ENCODE measurements around the gene CNPY1. TPM values are rescaled to one million over a fixed set of nuclear protein-coding genes. Genes with fewer than 3 reads are reported as not detected.

The CNPY1 gene
- total and polyA plus RNA-seq, 9 donors = 0.05 TPM; not detected in 8

DNA sequence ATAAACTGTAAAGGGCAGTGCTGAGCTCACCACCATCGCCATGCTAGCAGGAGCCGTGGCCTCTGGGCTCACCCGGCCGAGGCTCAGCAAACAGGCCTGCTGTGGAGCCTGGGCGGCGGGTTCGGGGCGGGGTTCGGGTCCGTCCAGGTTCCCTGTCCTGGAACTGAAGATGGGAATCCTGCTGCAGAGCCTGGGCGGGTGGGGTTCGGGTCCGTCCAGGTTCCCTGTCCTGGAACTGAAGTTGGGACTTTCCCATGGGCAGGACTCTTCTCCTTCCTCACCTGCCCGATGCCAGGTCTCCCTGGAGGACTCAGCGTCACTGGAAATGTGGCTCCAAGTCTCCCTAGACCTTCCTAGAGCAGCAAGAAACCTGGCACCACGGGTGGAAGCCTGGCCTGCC lies 51.8 kb downstream of the CNPY1 start:
- no peak for DNase-seq
- H3K4me3 ChIP-seq = no peak overlapping the region
- no peaks in the 10 kb centered on the region for H3K9me3 ChIP-seq
- no peaks in the 10 kb centered on the region for H3K36me3 ChIP-seq
- H3K27me3 ChIP-seq = no peaks in the 10 kb centered on the region
- H3K27ac ChIP-seq = no peak overlapping the region
- peaks cover 4% of the 10 kb centered on the region for H3K4me1 ChIP-seq (ENCODE audit: insufficient read depth)
- TF ChIP-seq EP300 (IDR thresholded peaks at IDR 0.05) (no peak), POLR2A (IDR thresholded peaks at IDR 0.05) (no peak)
- TF ChIP-seq, protein P1, sequence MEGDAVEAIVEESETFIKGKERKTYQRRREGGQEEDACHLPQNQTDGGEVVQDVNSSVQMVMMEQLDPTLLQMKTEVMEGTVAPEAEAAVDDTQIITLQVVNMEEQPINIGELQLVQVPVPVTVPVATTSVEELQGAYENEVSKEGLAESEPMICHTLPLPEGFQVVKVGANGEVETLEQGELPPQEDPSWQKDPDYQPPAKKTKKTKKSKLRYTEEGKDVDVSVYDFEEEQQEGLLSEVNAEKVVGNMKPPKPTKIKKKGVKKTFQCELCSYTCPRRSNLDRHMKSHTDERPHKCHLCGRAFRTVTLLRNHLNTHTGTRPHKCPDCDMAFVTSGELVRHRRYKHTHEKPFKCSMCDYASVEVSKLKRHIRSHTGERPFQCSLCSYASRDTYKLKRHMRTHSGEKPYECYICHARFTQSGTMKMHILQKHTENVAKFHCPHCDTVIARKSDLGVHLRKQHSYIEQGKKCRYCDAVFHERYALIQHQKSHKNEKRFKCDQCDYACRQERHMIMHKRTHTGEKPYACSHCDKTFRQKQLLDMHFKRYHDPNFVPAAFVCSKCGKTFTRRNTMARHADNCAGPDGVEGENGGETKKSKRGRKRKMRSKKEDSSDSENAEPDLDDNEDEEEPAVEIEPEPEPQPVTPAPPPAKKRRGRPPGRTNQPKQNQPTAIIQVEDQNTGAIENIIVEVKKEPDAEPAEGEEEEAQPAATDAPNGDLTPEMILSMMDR (IDR thresholded peaks at IDR 0.05) = no peak
- intact Hi-C loops (cut with DNase I) = no loop called here
- 87 to 92% (median 87%) methylated on average over 16 of the region's 16 CpGs for WGBS, 3 donors

DNA sequence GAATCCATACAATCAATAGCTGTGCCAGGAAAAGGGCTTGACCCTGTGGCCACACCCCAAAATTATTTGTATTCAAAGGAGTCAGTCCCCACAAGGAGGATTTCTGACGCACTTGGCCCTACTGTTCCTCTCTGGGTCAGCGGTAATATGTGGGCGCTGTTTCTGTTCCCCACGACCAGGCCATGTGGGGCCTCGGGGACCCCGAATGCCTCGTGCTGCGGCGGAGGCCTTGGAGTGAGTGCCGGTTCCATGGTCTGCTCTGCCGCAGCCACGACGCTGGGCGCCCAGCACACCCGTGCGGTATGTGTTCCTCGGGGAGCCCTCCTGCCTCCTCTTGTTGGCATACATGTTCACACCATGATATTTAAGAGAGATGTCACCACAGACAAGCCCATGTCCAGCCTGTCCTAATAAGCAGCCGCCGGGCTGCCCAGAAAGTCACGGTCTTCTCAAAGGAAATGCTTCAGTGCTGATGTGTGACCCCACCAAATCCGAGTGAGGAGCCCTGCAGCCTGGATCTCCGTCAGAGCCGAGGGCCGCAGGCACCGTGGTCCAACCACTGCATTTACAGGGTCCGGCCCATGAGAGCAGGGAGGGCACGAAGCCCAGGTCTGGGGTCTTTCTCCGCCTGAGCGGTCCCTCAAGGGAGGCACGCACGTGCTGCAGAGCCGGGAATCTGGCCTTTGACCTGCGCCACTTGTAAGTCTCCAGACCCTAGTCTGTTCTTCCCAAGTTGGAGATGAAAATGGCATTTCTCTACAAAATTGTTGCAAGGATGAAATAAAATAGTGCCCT lies 52.4 kb downstream of the CNPY1 start:
- 81 to 85% (median 84%) methylated on average over 33 of the region's 33 CpGs for WGBS, 3 donors
- intact Hi-C loops (cut with DNase I) = no loop called here
- no peak for DNase-seq
- Histone ChIP-seq H3K27ac (no peak overlapping the region), H3K36me3 (no peaks in the 10 kb centered on the region), H3K27me3 (no peaks in the 10 kb centered on the region), H3K4me3 (no peak overlapping the region), H3K4me1 (ENCODE audit: insufficient read depth) (peaks cover 4% of the 10 kb centered on the region), H3K9me3 (no peaks in the 10 kb centered on the region)
- TF ChIP-seq POLR2A (IDR thresholded peaks at IDR 0.05) = no peak
- TF ChIP-seq EP300 (IDR thresholded peaks at IDR 0.05) = no peak
- TF ChIP-seq, protein P1 (IDR thresholded peaks at IDR 0.05) = no peak

DNA sequence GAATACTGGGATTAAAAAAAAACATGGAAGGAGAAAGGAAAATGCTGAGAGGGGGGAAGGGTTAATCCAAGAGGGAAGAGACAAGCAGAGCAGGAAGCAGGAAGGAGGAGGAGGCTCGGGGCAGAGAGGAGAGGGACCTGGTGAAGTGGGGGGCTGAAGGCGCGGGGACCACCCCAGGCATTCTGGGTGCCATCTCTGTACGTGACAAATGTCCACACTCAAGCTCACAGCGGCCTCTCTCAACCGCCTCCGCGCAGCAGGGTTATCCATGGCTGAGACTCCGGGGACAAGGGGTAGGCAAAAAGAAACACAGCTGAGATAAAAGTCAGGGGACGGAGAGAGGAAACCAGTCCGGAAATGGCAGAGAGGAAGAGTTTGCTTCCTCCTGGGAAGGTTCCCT lies 54.5 kb downstream of the CNPY1 start:
- no peak for TF ChIP-seq EP300 (IDR thresholded peaks at IDR 0.05)
- TF ChIP-seq, protein P1 (IDR thresholded peaks at IDR 0.05) = no peak
- no peak for TF ChIP-seq POLR2A (IDR thresholded peaks at IDR 0.05)
- intact Hi-C loops (cut with DNase I) = no loop called here
- no peak overlapping the region for H3K4me3 ChIP-seq
- no peaks in the 10 kb centered on the region for H3K9me3 ChIP-seq
- H3K36me3 ChIP-seq = no peaks in the 10 kb centered on the region
- no peak for DNase-seq
- WGBS, 3 donors = 62 to 76% (median 75%) methylated on average over 11 of the region's 11 CpGs
- H3K4me1 ChIP-seq (ENCODE audit: insufficient read depth) = peaks cover 4% of the 10 kb centered on the region
- no peak overlapping the region for H3K27ac ChIP-seq
- no peaks in the 10 kb centered on the region for H3K27me3 ChIP-seq

DNA sequence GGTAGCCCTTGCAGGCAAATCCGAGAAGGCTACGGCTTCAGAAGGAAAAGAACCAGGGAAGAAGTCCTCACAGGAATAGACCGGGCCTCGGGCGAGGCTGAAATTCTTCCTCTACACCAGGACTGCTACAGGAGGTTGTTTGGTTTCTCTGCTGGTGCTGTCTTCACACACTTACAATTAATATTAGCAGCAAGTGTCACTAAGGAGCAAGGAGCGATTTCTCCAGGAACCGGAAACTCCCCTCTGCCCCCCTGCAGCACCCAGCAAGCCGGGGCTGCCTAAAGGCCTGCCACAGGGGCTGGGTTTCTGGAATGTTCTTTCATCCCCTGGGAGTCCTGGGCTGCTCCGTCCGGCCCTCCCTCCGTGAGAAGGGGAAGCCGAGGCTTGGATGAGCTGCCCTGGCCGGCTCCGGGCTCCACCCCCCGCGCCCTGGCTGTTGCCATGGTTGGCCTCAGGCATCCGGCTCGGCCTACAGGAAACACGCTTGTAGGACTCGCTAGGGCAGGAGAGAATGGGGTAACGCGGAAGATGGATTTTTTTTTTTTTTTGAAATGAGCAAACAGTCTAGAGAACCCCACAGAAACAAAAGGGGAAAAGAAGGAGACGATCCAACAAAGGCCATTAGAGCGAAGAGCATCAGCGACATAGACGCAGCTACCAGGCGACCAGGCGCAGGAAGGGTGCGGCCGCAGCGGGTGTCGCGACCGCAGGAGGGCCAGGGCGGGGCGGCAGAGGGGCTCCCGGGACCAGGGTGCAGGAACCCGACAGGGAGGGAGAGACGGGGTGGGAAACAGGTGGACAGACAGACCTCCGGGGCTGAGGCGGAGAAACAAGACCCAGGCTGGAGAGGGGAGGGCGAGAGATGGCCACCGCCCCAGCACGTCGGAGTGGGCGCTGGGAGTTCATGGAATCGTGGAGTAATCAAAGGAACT lies 55.4 kb downstream of the CNPY1 start:
- Histone ChIP-seq H3K36me3 (no peaks in the 10 kb centered on the region), H3K4me3 (peak overlapping the region; percentile 23), H3K27me3 (no peaks in the 10 kb centered on the region), H3K27ac (no peak overlapping the region), H3K4me1 (ENCODE audit: insufficient read depth) (peaks cover 4% of the 10 kb centered on the region), H3K9me3 (no peaks in the 10 kb centered on the region)
- DNase-seq = peak in 1 of 5 donors; percentile 54
- WGBS, 3 donors = 27 to 44% (median 38%) methylated on average over 47 of the region's 47 CpGs
- intact Hi-C loops (cut with DNase I) = no loop called here
- TF ChIP-seq EP300 (IDR thresholded peaks at IDR 0.05) (no peak), POLR2A (IDR thresholded peaks at IDR 0.05) (no peak)
- TF ChIP-seq, protein P1 (IDR thresholded peaks at IDR 0.05) = no peak
